Measurements from ENCODE around the gene NME5.
"Not testable (repeated sequence)": the region's sequence is repeated elsewhere in the genome, so short reads cannot be mapped to it uniquely, and the experiment has no call there.

NME5 gene

DNA sequence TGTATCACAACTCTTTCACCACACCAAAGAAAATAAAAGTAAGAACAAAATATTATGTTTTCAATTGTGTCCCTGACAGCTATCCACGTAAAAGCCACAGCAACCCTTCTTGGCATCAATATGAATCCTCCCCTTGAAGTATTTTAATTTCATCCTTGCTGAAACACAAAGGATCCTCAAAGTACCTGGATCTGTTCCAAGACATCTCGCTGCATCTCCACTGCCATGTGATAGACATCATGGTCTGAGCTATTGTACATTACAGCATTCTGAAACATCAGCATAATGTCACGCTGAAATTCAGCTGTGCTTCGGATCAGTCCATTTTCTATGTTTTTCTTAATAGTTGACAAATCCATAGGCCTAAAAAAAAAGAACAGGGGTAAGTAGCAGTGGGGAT, 21.5 kb upstream of the NME5 start:
- TF ChIP-seq, protein P1, sequence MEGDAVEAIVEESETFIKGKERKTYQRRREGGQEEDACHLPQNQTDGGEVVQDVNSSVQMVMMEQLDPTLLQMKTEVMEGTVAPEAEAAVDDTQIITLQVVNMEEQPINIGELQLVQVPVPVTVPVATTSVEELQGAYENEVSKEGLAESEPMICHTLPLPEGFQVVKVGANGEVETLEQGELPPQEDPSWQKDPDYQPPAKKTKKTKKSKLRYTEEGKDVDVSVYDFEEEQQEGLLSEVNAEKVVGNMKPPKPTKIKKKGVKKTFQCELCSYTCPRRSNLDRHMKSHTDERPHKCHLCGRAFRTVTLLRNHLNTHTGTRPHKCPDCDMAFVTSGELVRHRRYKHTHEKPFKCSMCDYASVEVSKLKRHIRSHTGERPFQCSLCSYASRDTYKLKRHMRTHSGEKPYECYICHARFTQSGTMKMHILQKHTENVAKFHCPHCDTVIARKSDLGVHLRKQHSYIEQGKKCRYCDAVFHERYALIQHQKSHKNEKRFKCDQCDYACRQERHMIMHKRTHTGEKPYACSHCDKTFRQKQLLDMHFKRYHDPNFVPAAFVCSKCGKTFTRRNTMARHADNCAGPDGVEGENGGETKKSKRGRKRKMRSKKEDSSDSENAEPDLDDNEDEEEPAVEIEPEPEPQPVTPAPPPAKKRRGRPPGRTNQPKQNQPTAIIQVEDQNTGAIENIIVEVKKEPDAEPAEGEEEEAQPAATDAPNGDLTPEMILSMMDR (IDR thresholded peaks at IDR 0.05; ENCODE audit: low read depth, low read length, missing control alignments): no peak
- DNase-seq (ENCODE audit: low read depth): no peak
- no peak overlapping the region for H3K4me3 ChIP-seq (ENCODE audit: low read depth, low read length)

DNA sequence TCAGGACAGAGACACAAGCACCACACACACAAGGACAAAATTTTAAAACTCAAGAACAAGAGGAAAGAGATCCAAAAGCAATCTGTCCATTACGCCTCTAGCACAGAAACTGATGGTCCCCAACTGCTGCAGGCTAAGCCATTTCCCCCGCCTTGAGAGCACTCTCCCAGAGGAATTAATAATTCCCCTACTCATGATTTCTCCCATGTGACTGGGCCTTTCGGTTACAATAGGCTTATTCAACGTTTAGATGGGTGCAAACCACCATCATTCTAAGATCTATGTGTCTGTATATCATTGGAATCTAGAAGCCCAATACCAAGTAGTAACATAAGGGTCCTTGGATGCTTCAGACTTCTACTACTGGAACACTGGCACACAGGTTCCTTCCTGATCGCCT, 20.4 kb upstream of the NME5 start:
- no peak overlapping the region for H3K4me3 ChIP-seq (ENCODE audit: low read depth, low read length)
- TF ChIP-seq, protein P1 (IDR thresholded peaks at IDR 0.05; ENCODE audit: low read depth, low read length, missing control alignments): no peak
- DNase-seq (ENCODE audit: low read depth): no peak

DNA sequence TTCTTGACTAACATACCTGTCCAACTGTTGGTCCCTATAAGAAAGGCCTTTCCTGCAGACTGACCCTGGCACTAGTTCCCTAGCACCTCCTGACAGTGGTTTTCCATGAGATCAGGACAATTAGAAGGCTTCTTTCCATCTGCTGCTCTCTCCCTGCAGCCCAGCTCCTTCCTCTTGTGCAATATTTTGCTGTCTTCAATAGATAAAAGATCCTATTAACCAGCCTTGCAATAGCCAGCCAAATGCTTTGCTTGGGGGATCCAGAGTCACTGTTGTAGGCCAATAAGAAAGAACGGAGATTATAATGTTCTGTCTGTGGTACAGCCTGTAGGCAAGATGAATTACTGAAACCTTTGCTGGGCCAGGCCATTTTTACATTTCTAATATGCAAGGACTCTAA, 18.4 kb upstream of the NME5 start:
- H3K4me3 ChIP-seq (ENCODE audit: low read depth, low read length): no peak overlapping the region
- TF ChIP-seq, protein P1 (IDR thresholded peaks at IDR 0.05; ENCODE audit: low read depth, low read length, missing control alignments): no peak
- no peak for DNase-seq (ENCODE audit: low read depth)

- H3K4me3 ChIP-seq (ENCODE audit: low read depth, low read length); DNase-seq (ENCODE audit: low read depth): not testable (repeated sequence)
Observed at GRCh38 chr5:138155977-138156376, 16.7 kb upstream of the NME5 start.

DNA sequence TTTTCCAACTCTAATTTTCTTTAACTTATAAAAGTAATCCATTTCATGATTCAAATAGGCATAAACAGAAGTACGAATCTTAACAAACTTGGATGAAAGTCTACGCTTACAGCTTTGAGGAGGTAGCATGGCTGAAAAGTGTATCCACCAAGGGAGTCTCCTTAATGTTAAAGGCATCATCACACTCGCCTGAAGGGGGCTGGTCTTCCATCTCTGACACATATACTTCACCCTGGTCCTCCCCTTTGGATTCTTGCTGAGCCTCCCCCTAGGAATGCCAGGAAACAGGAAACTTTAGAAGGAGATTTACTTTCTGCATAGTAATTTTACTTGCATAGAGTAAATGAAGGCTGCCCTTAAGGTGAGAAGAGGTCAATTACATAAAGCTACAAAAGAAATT, 10.3 kb upstream of the NME5 start:
- DNase-seq (ENCODE audit: low read depth): no peak
- TF ChIP-seq, protein P1 (IDR thresholded peaks at IDR 0.05; ENCODE audit: low read depth, low read length, missing control alignments): no peak
- H3K4me3 ChIP-seq (ENCODE audit: low read depth, low read length): no peak overlapping the region

DNA sequence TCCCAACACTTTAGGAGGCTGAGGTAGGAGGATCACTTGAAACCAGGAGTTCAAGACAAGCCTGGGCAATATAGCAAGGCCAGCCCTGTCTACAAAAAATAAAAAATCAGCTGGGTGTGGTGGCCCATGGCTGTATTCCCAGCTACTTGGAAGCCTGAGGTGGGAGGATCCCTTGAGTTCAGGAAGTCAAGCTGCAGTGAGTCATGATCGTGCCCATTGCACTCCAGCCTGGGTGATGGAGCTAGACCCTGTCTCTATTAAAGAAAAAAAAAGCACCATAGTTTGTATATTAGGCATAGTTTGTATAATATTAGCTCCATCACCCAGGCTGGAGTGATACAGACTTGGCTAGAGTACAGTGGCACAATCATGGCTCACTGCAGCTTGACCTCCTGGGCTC, 9.6 kb upstream of the NME5 start:
- no peak for DNase-seq (ENCODE audit: low read depth)
- TF ChIP-seq, protein P1 (IDR thresholded peaks at IDR 0.05; ENCODE audit: low read depth, low read length, missing control alignments): no peak
- no peak overlapping the region for H3K4me3 ChIP-seq (ENCODE audit: low read depth, low read length)

- not testable (repeated sequence) for DNase-seq (ENCODE audit: low read depth); H3K4me3 ChIP-seq (ENCODE audit: low read depth, low read length)
Observed at GRCh38 chr5:138143578-138143977, 4.3 kb upstream of the NME5 start.

DNA sequence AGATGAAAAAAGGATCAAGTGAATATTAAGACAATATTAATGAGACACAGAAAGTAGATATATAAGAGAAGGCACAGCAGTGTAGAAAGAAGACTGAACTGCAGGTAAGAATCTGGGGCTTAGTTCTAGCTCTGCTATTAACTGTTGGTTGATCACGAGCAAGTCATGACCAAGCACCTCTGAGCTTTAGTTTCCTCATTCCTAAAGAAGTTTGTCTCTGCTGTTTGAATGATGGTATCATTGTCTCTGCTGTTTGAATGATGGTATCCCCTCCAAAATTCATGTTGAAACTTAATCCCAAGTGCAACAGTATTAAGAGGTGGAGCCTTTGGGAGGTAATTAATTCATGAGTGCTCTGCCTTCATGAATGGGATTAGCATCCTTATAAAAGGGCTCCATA, 2.5 kb upstream of the NME5 start:
- DNase-seq (ENCODE audit: low read depth): no peak
- no peak overlapping the region for H3K4me3 ChIP-seq (ENCODE audit: low read depth, low read length)
- TF ChIP-seq, protein P1 (IDR thresholded peaks at IDR 0.05; ENCODE audit: low read depth, low read length, missing control alignments): no peak

Measured in GM12864 (cell line).